Adrenal gland (tissue), 12 donors: ENCODE results near the gene NSUN6. TPM values are rescaled to one million over a fixed set of nuclear protein-coding genes. Genes with fewer than 3 reads are reported as not detected.

Source experiments
- DNase-seq, 7 donors: peaks; one replicate each; pipeline ENCODE4 v3.0.0-alpha.2; 2019 to 2020
- H3K27ac ChIP-seq, 5 donors: fragments of 200-600 bp; sonication (generic) in 4 of 5; 1 replicate in 3 of 5; 2 replicates in 2 of 5; pipeline versions ENCODE4 v1.5.1 to v1.8.0; 2016 to 2020; ENCODE audit warnings: mild to moderate bottlenecking in 1 of 5
- H3K27me3 ChIP-seq: fragments of 200-600 bp; 2 replicates; pipeline ENCODE4 v1.8.0; 2021
- H3K36me3 ChIP-seq, 2 donors: fragments of 200-600 bp; replicated peaks in 1 of 2; 1 replicate in 1 of 2; 2 replicates in 1 of 2; pipeline versions ENCODE4 v1.5.1 to v1.8.0; 2018 to 2022
- H3K4me1 ChIP-seq, 2 donors: fragments of 200-600 bp; replicated peaks in 1 of 2; 1 replicate in 1 of 2; 2 replicates in 1 of 2; pipeline versions ENCODE4 v1.5.1 to v1.8.0; 2018 to 2021
- H3K4me3 ChIP-seq, 4 donors: fragments of 200-600 bp; sonication (generic) in 3 of 4; one replicate each; pipeline ENCODE4 v1.5.1; 2016 to 2018
- H3K9me3 ChIP-seq, 3 donors: fragments of 200-600 bp; sonication (generic) in 1 of 3; replicated peaks in 1 of 3; 1 replicate in 2 of 3; 2 replicates in 1 of 3; pipeline versions ENCODE4 v1.5.1 to v1.8.0; 2016 to 2021
- CTCF ChIP-seq, 6 experiments: fragments of 450-650 bp in 4 of 6; fragments of 200-600 bp in 2 of 6; sonication (generic) in 1 of 6; IDR thresholded peaks; 1 replicate in 5 of 6; 2 replicates in 1 of 6; pipeline versions ENCODE4 v1.5.1 to v1.8.0; 2016 to 2021; ENCODE audit warnings: antibody characterized with exemption in 6 of 6, mild to moderate bottlenecking in 2 of 6, moderate library complexity in 1 of 6
- POLR2A ChIP-seq, 2 donors: fragments of 450-650 bp; IDR thresholded peaks; one replicate each; pipeline ENCODE4 v1.6.1; 2017; ENCODE audit warnings: antibody characterized with exemption in 2 of 2, mild to moderate bottlenecking in 2 of 2, moderate library complexity in 1 of 2
- WGBS, 4 donors: extraction: QIAGEN DNeasy Blood & Tissue Kit in 2 of 4; methylation state at CpG; one replicate each; pipeline versions ENCODE4 v1.1.5 to v1.1.7; 2013 to 2017; 5-methylcytosine and 5-hydroxymethylcytosine counted together
- intact Hi-C, 2 donors: fragments of 100-400 bp; cut with DNase I; formaldehyde crosslinking; loops; one replicate each; pipeline versions ENCODE4 v1.14.1 to v1.15.0; 2022 to 2023
- polyA plus RNA-seq, 3 donors: library from polyadenylated mRNA; stranded (reverse); fragments of 200-250 nt in 2 of 3; fragments of 350-450 nt in 1 of 3; fragmentation: Illumina TruSeq in 1 of 3; extraction: RNeasy Lipid Tissue Mini Kit (QIAGEN cat#74804) in 1 of 3; gene quantifications; one replicate each; pipeline ENCODE4 v1.2.3, GENCODE V29; 2013 to 2014
- total RNA-seq, 9 donors: library from RNA; depleted of rRNA in 4 of 9; stranded (reverse); fragments of >200 nt in 4 of 9; fragments of 120-200 nt in 1 of 9; fragmentation: NEBNext Ultra II Directional in 1 of 9; extraction: Animal tissue kit (Norgen Biotek cat#: 25700) in 1 of 9; gene quantifications; one replicate each; pipeline versions ENCODE4 v1.1.0 to v1.2.4, GENCODE V29; 2013 to 2023
- donor health status: healthy with polysubstance abuse.
- donor health status: Bipolar disorder and iron deficiency.
- donor health status: DM: yes; HTN: yes; CAD: no.
- donor health status: DM: no; HTN: no; CAD: no.
- donor health status: DM: no; HTN: no; CAD: no.
- donor health status: DM: yes; HTN: yes; CAD: no.

The NSUN6 gene
- total and polyA plus RNA-seq, 12 donors: 5.1 to 33.3 (median 17.4) TPM

- intact Hi-C loops: no loop called here
- 68 to 85% (median 78%) methylated on average over 2 of the region's 2 CpGs for WGBS, 4 donors
- TF ChIP-seq POLR2A (IDR thresholded peaks at IDR 0.05): no peak
- no peak for TF ChIP-seq CTCF (IDR thresholded peaks at IDR 0.05)
Observed at GRCh38 chr10:18523858-18524257, 127.5 kb downstream of the NSUN6 start.

GRCh38 chr10:18523025-18523424 lies 128.4 kb downstream of the NSUN6 start:
- peak overlapping the region in 1 of 5 donors; percentile 26 for H3K27ac ChIP-seq
- no peaks in the 10 kb centered on the region for H3K27me3 ChIP-seq
- intact Hi-C loops: no loop called here
- no peak overlapping the region for H3K4me3 ChIP-seq
- H3K36me3 ChIP-seq: no peaks in the 10 kb centered on the region
- no peaks in the 10 kb centered on the region for H3K9me3 ChIP-seq
- peak in 1 of 7 donors; percentile 44 for DNase-seq
- WGBS, 4 donors: 35 to 50% (median 43%) methylated on average over 1 of the region's 1 CpG
- no peak for TF ChIP-seq CTCF (IDR thresholded peaks at IDR 0.05)
- TF ChIP-seq POLR2A (IDR thresholded peaks at IDR 0.05): no peak
- H3K4me1 ChIP-seq: peaks cover 0 to 8% of the 10 kb centered on the region in 2 donors

More at GRCh38 chr10:18523858-18524257, 127.5 kb downstream of the NSUN6 start:
- Histone ChIP-seq H3K36me3 (no peaks in the 10 kb centered on the region), H3K27ac (no peak overlapping the region), H3K4me1 (peaks cover 0 to 8% of the 10 kb centered on the region in 2 donors), H3K9me3 (no peaks in the 10 kb centered on the region), H3K4me3 (no peak overlapping the region), H3K27me3 (no peaks in the 10 kb centered on the region)
- no peak for DNase-seq

DNA sequence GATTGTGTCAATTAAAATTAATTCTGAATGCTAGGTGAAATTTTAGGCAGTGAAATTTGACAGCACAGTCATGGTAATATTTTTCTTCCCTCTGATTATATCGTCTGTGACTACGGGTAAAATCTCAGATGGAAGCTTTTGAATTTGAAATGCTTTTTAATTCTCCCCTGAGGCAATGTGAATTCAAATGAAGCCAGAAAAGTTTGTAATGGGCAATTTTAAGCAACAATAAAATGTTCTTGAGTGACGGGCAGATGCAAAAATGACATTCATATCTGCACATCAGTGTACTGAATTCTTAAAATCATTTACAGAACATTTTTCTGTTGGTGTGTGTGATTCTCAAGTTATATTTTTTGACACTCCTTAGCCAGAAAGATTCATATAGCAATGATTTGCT lies 134.5 kb downstream of the NSUN6 start:
- Histone ChIP-seq H3K27ac (no peak overlapping the region), H3K9me3 (no peaks in the 10 kb centered on the region), H3K27me3 (no peaks in the 10 kb centered on the region), H3K4me1 (no peaks in the 10 kb centered on the region), H3K36me3 (no peaks in the 10 kb centered on the region), H3K4me3 (no peak overlapping the region)
- WGBS, 4 donors: 86 to 95% (median 89%) methylated on average over 3 of the region's 3 CpGs
- no peak for TF ChIP-seq POLR2A (IDR thresholded peaks at IDR 0.05)
- TF ChIP-seq CTCF (IDR thresholded peaks at IDR 0.05): no peak
- no peak for DNase-seq
- intact Hi-C loops: no loop called here

GRCh38 chr10:18514537-18514936 lies 136.8 kb downstream of the NSUN6 start:
- no peaks in the 10 kb centered on the region for H3K36me3 ChIP-seq
- no peak for DNase-seq
- intact Hi-C loops: no loop called here
- no peak overlapping the region for H3K27ac ChIP-seq
- no peaks in the 10 kb centered on the region for H3K4me1 ChIP-seq
- no peaks in the 10 kb centered on the region for H3K9me3 ChIP-seq
- no peak overlapping the region for H3K4me3 ChIP-seq
- TF ChIP-seq CTCF (IDR thresholded peaks at IDR 0.05): no peak
- TF ChIP-seq POLR2A (IDR thresholded peaks at IDR 0.05): no peak
- no peaks in the 10 kb centered on the region for H3K27me3 ChIP-seq
